Mesothelial cell of epicardium (in vitro differentiated cells): ENCODE measurements around the gene PRSS57. TPM values are rescaled to one million over a fixed set of nuclear protein-coding genes. Genes with fewer than 3 reads are reported as not detected.

ENCODE experiments used
- DNase-seq, 2 experiments: peaks; one replicate each; pipeline ENCODE4 v3.0.0; 2021; ENCODE audit warnings: low spot score in 2 of 2; ENCODE audit not compliant: unreplicated experiment in 2 of 2
- H3K27ac Mint-ChIP-seq: 2 replicates; pipeline ENCODE4 v1.8.0; 2021; ENCODE audit warnings: mixed read lengths
- H3K27me3 Mint-ChIP-seq: 2 replicates; pipeline ENCODE4 v1.8.0; 2021; ENCODE audit warnings: low read depth, mixed read lengths
- H3K36me3 Mint-ChIP-seq: 2 replicates; pipeline ENCODE4 v1.8.0; 2021; ENCODE audit warnings: mixed read lengths
- H3K4me1 Mint-ChIP-seq: 2 replicates; pipeline ENCODE4 v1.8.0; 2021; ENCODE audit warnings: mixed read lengths
- H3K4me3 Mint-ChIP-seq: 2 replicates; pipeline ENCODE4 v1.8.0; 2021; ENCODE audit warnings: mild to moderate bottlenecking, moderate library complexity, mixed read lengths
- H3K9me3 Mint-ChIP-seq: 2 replicates; pipeline ENCODE4 v1.8.0; 2021; ENCODE audit warnings: mixed read lengths
- total RNA-seq: library from RNA; stranded (reverse); gene quantifications from 3 replicates; pipeline ENCODE4 v1.2.1, GENCODE V29; 2021
- TF ChIP-seq, protein P1 (sequence below): fragments of 200-600 bp; sonication (generic); IDR thresholded peaks from one replicate; pipeline ENCODE4 v1.5.0; 2021; ENCODE audit warnings: antibody characterized with exemption; ENCODE audit not compliant: unreplicated experiment

Gene PRSS57
- total RNA-seq, 1 donor from 2014 or later: not detected

- H3K9me3 Mint-ChIP-seq: no peaks in the 10 kb centered on the region
- DNase-seq: no peak
- peak overlapping the region; percentile 50 for H3K27ac Mint-ChIP-seq
- peaks cover 24% of the 10 kb centered on the region for H3K4me1 Mint-ChIP-seq
- H3K27me3 Mint-ChIP-seq: no peaks in the 10 kb centered on the region
- H3K4me3 Mint-ChIP-seq: no peak overlapping the region
- no peaks in the 10 kb centered on the region for H3K36me3 Mint-ChIP-seq
- TF ChIP-seq, protein P1, sequence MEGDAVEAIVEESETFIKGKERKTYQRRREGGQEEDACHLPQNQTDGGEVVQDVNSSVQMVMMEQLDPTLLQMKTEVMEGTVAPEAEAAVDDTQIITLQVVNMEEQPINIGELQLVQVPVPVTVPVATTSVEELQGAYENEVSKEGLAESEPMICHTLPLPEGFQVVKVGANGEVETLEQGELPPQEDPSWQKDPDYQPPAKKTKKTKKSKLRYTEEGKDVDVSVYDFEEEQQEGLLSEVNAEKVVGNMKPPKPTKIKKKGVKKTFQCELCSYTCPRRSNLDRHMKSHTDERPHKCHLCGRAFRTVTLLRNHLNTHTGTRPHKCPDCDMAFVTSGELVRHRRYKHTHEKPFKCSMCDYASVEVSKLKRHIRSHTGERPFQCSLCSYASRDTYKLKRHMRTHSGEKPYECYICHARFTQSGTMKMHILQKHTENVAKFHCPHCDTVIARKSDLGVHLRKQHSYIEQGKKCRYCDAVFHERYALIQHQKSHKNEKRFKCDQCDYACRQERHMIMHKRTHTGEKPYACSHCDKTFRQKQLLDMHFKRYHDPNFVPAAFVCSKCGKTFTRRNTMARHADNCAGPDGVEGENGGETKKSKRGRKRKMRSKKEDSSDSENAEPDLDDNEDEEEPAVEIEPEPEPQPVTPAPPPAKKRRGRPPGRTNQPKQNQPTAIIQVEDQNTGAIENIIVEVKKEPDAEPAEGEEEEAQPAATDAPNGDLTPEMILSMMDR: no peak
Observed at GRCh38 chr19:658916-659839, 36.1 kb downstream of the PRSS57 start.

- Mint-ChIP-seq H3K4me3 (no peak overlapping the region), H3K4me1 (peaks cover 20% of the 10 kb centered on the region), H3K27me3 (no peaks in the 10 kb centered on the region), H3K36me3 (no peaks in the 10 kb centered on the region), H3K27ac (no peak overlapping the region), H3K9me3 (no peaks in the 10 kb centered on the region)
- TF ChIP-seq, protein P1: no peak
- DNase-seq: no peak
Observed at GRCh38 chr19:658059-658839, 37.0 kb downstream of the PRSS57 start.

DNA sequence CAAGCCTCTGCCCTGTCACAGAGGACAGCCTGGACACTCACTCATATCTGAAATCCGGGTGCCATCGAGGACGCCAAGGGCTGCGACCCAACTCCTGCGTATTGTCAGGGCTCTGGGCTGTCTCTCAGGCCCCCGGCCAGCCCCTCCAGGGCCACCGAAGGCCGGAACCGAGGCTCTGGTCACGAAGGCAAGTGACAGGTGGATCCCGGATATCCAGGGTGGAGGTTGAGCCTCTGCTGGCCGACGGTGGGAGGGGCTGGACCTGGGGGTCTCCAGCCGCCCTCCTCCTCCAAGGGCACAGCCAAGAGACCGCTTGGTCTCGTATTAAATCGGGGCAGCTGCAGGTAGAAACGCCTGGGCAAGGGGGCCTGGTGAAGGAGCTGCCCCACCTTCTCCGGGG, 37.6 kb downstream of the PRSS57 start:
- TF ChIP-seq, protein P1: no peak
- Mint-ChIP-seq H3K4me3 (no peak overlapping the region), H3K27me3 (no peaks in the 10 kb centered on the region), H3K36me3 (no peaks in the 10 kb centered on the region), H3K4me1 (peaks cover 20% of the 10 kb centered on the region), H3K27ac (no peak overlapping the region), H3K9me3 (no peaks in the 10 kb centered on the region)
- no peak for DNase-seq

GRCh38 chr19:656751-657559, 38.3 kb downstream of the PRSS57 start:
- DNase-seq: no peak
- Mint-ChIP-seq H3K9me3 (no peaks in the 10 kb centered on the region), H3K4me3 (no peak overlapping the region), H3K36me3 (no peaks in the 10 kb centered on the region), H3K27ac (no peak overlapping the region), H3K4me1 (peaks cover 18% of the 10 kb centered on the region), H3K27me3 (no peaks in the 10 kb centered on the region)
- TF ChIP-seq, protein P1: no peak

DNA sequence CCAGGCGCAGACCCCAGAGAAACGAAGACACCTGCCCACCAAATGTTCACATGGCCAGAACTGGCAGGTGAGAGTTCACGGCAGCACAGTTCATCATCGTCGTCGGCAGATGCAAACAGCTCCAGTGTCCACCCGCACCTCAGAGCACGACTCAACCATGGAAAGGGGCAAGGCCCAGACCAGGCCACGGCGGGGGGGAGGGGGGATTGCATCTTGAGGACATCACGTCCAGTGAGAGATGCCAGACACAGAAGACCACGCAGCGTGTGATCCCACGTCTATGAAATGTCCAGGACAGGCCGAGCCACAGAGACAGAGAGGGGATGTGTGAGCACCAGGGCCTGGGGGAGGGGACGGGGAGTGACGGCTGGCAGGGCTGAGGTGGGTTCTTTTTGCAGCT, 39.6 kb downstream of the PRSS57 start:
- H3K4me1 Mint-ChIP-seq: peaks cover 6% of the 10 kb centered on the region
- DNase-seq: no peak
- TF ChIP-seq, protein P1: no peak
- no peaks in the 10 kb centered on the region for H3K9me3 Mint-ChIP-seq
- H3K27ac Mint-ChIP-seq: no peak overlapping the region
- H3K27me3 Mint-ChIP-seq: no peaks in the 10 kb centered on the region
- no peaks in the 10 kb centered on the region for H3K36me3 Mint-ChIP-seq
- no peak overlapping the region for H3K4me3 Mint-ChIP-seq
